Neuronal stem cell (in vitro differentiated cells): ENCODE measurements around the gene ZBED5.

Experiments
- DNase-seq: peaks from one replicate; pipeline ENCODE4 v3.0.0-alpha.2; 2013; ENCODE audit warnings: low spot score
- H2AFZ ChIP-seq: one replicate; pipeline ENCODE4 v1.6.1; 2013; ENCODE audit warnings: mild to moderate bottlenecking, low read length, inconsistent platforms
- H2AK5ac ChIP-seq: 2 replicates; pipeline ENCODE4 v1.6.1; 2013; ENCODE audit warnings: low read depth, mild to moderate bottlenecking, inconsistent platforms, low read length, moderate library complexity, mixed read lengths
- H2BK120ac ChIP-seq: 2 replicates; pipeline ENCODE4 v1.6.1; 2013; ENCODE audit warnings: low read depth, mild to moderate bottlenecking, inconsistent platforms, low read length, moderate library complexity, mixed read lengths
- H2BK12ac ChIP-seq: one replicate; pipeline ENCODE4 v1.6.1; 2013; ENCODE audit warnings: low read length, inconsistent platforms
- H2BK15ac ChIP-seq: 2 replicates; pipeline ENCODE4 v1.6.1; 2013; ENCODE audit warnings: mild to moderate bottlenecking, low read length, inconsistent platforms, mixed read lengths
- H2BK5ac ChIP-seq: one replicate; pipeline ENCODE4 v1.6.1; 2013; ENCODE audit warnings: inconsistent platforms, mild to moderate bottlenecking, low read length, moderate library complexity
- H3K14ac ChIP-seq: one replicate; pipeline ENCODE4 v1.6.1; 2013; ENCODE audit warnings: low read length, inconsistent platforms
- H3K18ac ChIP-seq: 2 replicates; pipeline ENCODE4 v1.6.1; 2013; ENCODE audit warnings: low read length, inconsistent platforms
- H3K23ac ChIP-seq: 2 replicates; pipeline ENCODE4 v1.6.1; 2013; ENCODE audit warnings: low read depth, mild to moderate bottlenecking, mixed read lengths, low read length, inconsistent platforms; ENCODE audit not compliant: poor library complexity
- H3K27ac ChIP-seq: replicated peaks from 3 replicates; pipeline ENCODE4 v1.5.1; 2013; ENCODE audit warnings: low read length, inconsistent platforms
- H3K27me3 ChIP-seq, 3 experiments: 2 replicates each; pipeline ENCODE4 v1.6.1; 2013; ENCODE audit warnings: low read length in 3 of 3, mild to moderate bottlenecking in 2 of 3, inconsistent platforms in 1 of 3, low read depth in 1 of 3, mixed read lengths in 1 of 3, moderate library complexity in 1 of 3; ENCODE audit not compliant: control insufficient read depth in 3 of 3, insufficient read depth in 3 of 3
- H3K36me3 ChIP-seq, 2 donors: replicated peaks in 1 of 2; 2 replicates each; pipeline ENCODE4 v1.6.1; 2013; ENCODE audit warnings: low read length in 2 of 2; ENCODE audit not compliant: control insufficient read depth in 2 of 2, insufficient read depth in 2 of 2
- H3K4ac ChIP-seq: 2 replicates; pipeline ENCODE4 v1.6.1; 2013; ENCODE audit warnings: inconsistent platforms, mild to moderate bottlenecking, low read length, moderate library complexity
- H3K4me1 ChIP-seq, 2 donors: 1 replicate in 1 of 2; 2 replicates in 1 of 2; pipeline ENCODE4 v1.6.1; 2013; ENCODE audit warnings: low read length in 2 of 2, low read depth in 1 of 2; ENCODE audit not compliant: control insufficient read depth in 2 of 2, insufficient read depth in 1 of 2
- H3K4me2 ChIP-seq: one replicate; pipeline ENCODE4 v1.6.1; 2013; ENCODE audit warnings: mild to moderate bottlenecking, low read length, inconsistent platforms; ENCODE audit not compliant: insufficient read depth, poor library complexity, severe bottlenecking
- H3K4me3 ChIP-seq, 2 donors: 2 replicates each; pipeline ENCODE4 v1.5.1; 2013; ENCODE audit warnings: low read length in 2 of 2, mild to moderate bottlenecking in 2 of 2, inconsistent platforms in 1 of 2, moderate library complexity in 1 of 2
- H3K79me1 ChIP-seq: one replicate; pipeline ENCODE4 v1.6.1; 2013; ENCODE audit warnings: low read depth, mild to moderate bottlenecking, inconsistent platforms, low read length, moderate library complexity
- H3K9ac ChIP-seq: one replicate; pipeline ENCODE4 v1.6.1; 2013; ENCODE audit warnings: mild to moderate bottlenecking, low read depth, low read length, inconsistent platforms; ENCODE audit not compliant: poor library complexity
- H3K9me3 ChIP-seq, 2 donors: replicated peaks in 1 of 2; 2 replicates each; pipeline versions ENCODE3 to v1.6.1; 2013; ENCODE audit warnings: low read length in 2 of 2, mild to moderate bottlenecking in 2 of 2, inconsistent platforms in 1 of 2, low read depth in 1 of 2, mixed read lengths in 1 of 2, moderate library complexity in 1 of 2; ENCODE audit not compliant: control insufficient read depth in 2 of 2, insufficient read depth in 1 of 2
- H4K8ac ChIP-seq: one replicate; pipeline ENCODE4 v1.6.1; 2013; ENCODE audit warnings: low read depth, mild to moderate bottlenecking, inconsistent platforms, low read length, moderate library complexity
- H4K91ac ChIP-seq: one replicate; pipeline ENCODE4 v1.6.1; 2013; ENCODE audit warnings: low read length, low read depth, mild to moderate bottlenecking, inconsistent platforms; ENCODE audit not compliant: poor library complexity
- WGBS, 2 donors: extraction: QIAGEN DNeasy Blood & Tissue Kit; methylation state at CpG; one replicate each; pipeline ENCODE4 v1.1.7; 2013; ENCODE audit warnings: missing lambda C conversion rate in 2 of 2, mixed read lengths in 1 of 2; ENCODE audit not compliant: insufficient read length in 2 of 2, insufficient replicate concordance in 1 of 2; ENCODE audit errors: extremely low coverage in 2 of 2; 5-methylcytosine and 5-hydroxymethylcytosine counted together

The ZBED5 gene

DNA sequence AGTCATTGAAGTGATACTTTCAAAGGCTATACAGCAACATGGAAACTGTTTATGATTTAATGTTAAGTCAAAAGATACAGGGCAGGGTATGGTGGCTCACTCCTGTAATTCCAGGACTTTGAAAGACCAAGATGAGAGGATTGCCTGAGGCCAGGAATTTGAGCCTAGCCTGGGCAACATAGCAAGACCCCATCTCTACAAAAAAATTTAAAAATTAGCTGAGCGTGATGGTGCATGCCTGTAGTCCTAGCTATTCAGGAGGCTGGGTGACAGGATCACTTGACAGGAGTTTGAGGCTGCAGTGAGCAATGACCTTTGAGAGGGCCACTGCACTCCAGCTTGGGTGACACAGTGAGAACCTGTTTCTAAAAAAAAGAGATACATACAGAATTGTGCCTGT is 39.3 kb upstream of the ZBED5 start:
- Histone ChIP-seq H3K18ac (no peak overlapping the region), H2BK120ac (no peak overlapping the region), H4K8ac (no peak overlapping the region), H2BK15ac (no peak overlapping the region), H3K27me3 (no peaks in the 10 kb centered on the region), H3K9ac (no peak overlapping the region), H3K4me1 (peaks cover 4 to 12% of the 10 kb centered on the region in 2 donors), H2AFZ (no peak overlapping the region), H3K36me3 (no peaks in the 10 kb centered on the region), H4K91ac (no peak overlapping the region), H3K14ac (no peak overlapping the region), H3K4ac (no peak overlapping the region), H3K4me3 (no peak overlapping the region), H3K79me1 (no peaks in the 10 kb centered on the region), H2AK5ac (no peak overlapping the region), H2BK5ac (no peak overlapping the region), H3K27ac (no peak overlapping the region), H3K23ac (no peak overlapping the region), H3K9me3 (no peaks in the 10 kb centered on the region), H3K4me2 (no peak overlapping the region), H2BK12ac (no peak overlapping the region)
- no CpG with 5 or more reads among the region's 1 CpG for WGBS, 2 donors
- no peak for DNase-seq

- no peak overlapping the region for H3K4me3 ChIP-seq
- H2BK15ac ChIP-seq = no peak overlapping the region
- no peak overlapping the region for H2AK5ac ChIP-seq
- H3K4me1 ChIP-seq = peaks cover 4 to 12% of the 10 kb centered on the region in 2 donors
- H3K27ac ChIP-seq = no peak overlapping the region
- H3K18ac ChIP-seq = no peak overlapping the region
- H3K9me3 ChIP-seq = no peaks in the 10 kb centered on the region
- H3K27me3 ChIP-seq = no peaks in the 10 kb centered on the region
- H2BK5ac ChIP-seq = no peak overlapping the region
- no peaks in the 10 kb centered on the region for H3K36me3 ChIP-seq
- no peak overlapping the region for H2AFZ ChIP-seq
- no peak overlapping the region for H3K14ac ChIP-seq
- no peak for DNase-seq
- no peaks in the 10 kb centered on the region for H3K79me1 ChIP-seq
- H2BK12ac ChIP-seq = no peak overlapping the region
- WGBS, 2 donors = no CpG with 5 or more reads among the region's 9 CpGs
- H3K23ac ChIP-seq = no peak overlapping the region
- no peak overlapping the region for H3K9ac ChIP-seq
- no peak overlapping the region for H2BK120ac ChIP-seq
- no peak overlapping the region for H4K8ac ChIP-seq
- H3K4ac ChIP-seq = no peak overlapping the region
- no peak overlapping the region for H3K4me2 ChIP-seq
- H4K91ac ChIP-seq = no peak overlapping the region
Measured at GRCh38 chr11:10896493-10896892, 38.6 kb upstream of the ZBED5 start.

DNA sequence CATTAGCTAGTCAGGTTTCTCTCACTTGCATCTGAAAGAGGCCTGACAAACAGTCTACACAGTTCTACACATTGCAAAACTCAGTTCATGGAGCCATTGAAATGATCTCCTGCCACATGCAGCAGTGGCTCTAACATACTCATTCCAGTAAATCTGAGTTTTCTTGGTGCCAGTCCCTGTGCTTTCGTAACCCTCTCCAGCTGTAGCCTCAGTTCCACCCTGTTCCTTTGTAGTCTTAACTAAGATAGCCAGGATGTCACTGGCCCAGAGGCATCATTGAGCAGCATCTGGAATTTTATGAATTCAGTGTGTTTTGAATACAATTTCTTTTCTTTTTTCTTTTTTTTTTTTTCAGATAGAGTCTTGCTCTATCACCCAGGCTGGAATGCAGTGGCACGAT is 37.4 kb upstream of the ZBED5 start:
- no peak overlapping the region for H2BK5ac ChIP-seq
- no peak overlapping the region for H3K18ac ChIP-seq
- no peak overlapping the region for H3K9ac ChIP-seq
- no peak overlapping the region for H3K14ac ChIP-seq
- no peaks in the 10 kb centered on the region for H3K36me3 ChIP-seq
- no peak overlapping the region for H3K23ac ChIP-seq
- no peak overlapping the region for H2AFZ ChIP-seq
- no peak overlapping the region for H4K91ac ChIP-seq
- H2BK12ac ChIP-seq = no peak overlapping the region
- no peak overlapping the region for H3K4me3 ChIP-seq
- DNase-seq = no peak
- H3K4me1 ChIP-seq = peaks cover 4 to 7% of the 10 kb centered on the region in 2 donors
- H3K27ac ChIP-seq = no peak overlapping the region
- no peak overlapping the region for H3K4ac ChIP-seq
- H2BK120ac ChIP-seq = no peak overlapping the region
- no peak overlapping the region for H2BK15ac ChIP-seq
- no peaks in the 10 kb centered on the region for H3K27me3 ChIP-seq
- no peak overlapping the region for H3K4me2 ChIP-seq
- H3K9me3 ChIP-seq = no peaks in the 10 kb centered on the region
- H4K8ac ChIP-seq = no peak overlapping the region
- H3K79me1 ChIP-seq = no peaks in the 10 kb centered on the region
- no CpG with 5 or more reads among the region's 2 CpGs for WGBS, 2 donors
- H2AK5ac ChIP-seq = no peak overlapping the region

- Histone ChIP-seq H2BK5ac (no peak overlapping the region), H3K27ac (no peak overlapping the region), H3K4me3 (no peak overlapping the region), H3K18ac (no peak overlapping the region), H3K36me3 (no peaks in the 10 kb centered on the region), H3K4ac (no peak overlapping the region), H2AK5ac (no peak overlapping the region), H2BK120ac (no peak overlapping the region), H3K4me2 (no peak overlapping the region), H3K23ac (no peak overlapping the region), H3K9ac (no peak overlapping the region), H3K27me3 (no peaks in the 10 kb centered on the region), H3K4me1 (peaks cover 2% of the 10 kb centered on the region in 2 donors), H2BK15ac (no peak overlapping the region), H3K79me1 (no peaks in the 10 kb centered on the region), H2BK12ac (no peak overlapping the region), H2AFZ (no peak overlapping the region), H4K91ac (no peak overlapping the region), H3K9me3 (no peaks in the 10 kb centered on the region), H3K14ac (no peak overlapping the region), H4K8ac (no peak overlapping the region)
- WGBS, 2 donors = no CpG with 5 or more reads among the region's 1 CpG
- DNase-seq = no peak
Measured at GRCh38 chr11:10894666-10895065, 36.8 kb upstream of the ZBED5 start.
